HG03342 (cell line): ENCODE measurements around the gene ARSA.
A peak's percentile ranks its signal among the peaks of the same experiment; 100 is the strongest.
"Not testable (repeated sequence)": the region's sequence is repeated elsewhere in the genome, so short reads cannot be mapped to it uniquely, and the experiment has no call there.

Experiments used
- ATAC-seq: cut with Tn5 transposase; IDR thresholded peaks from one replicate; pipeline ENCODE4 v1.9.1; 2021; ENCODE audit warnings: mild to moderate bottlenecking, moderate library complexity; ENCODE audit not compliant: unreplicated experiment

The ARSA gene

GRCh38 chr22:50624347-50625130, 3.4 kb downstream of the ARSA start:
- ATAC-seq, result no peak

GRCh38 chr22:50622723-50623327, 5.1 kb downstream of the ARSA start:
- ATAC-seq, result no peak

GRCh38 chr22:50621948-50622722, 5.8 kb downstream of the ARSA start:
- ATAC-seq, result no peak

- ATAC-seq, result no peak
Observed at GRCh38 chr22:50621356-50621880, 6.5 kb downstream of the ARSA start.

- ATAC-seq, result peak; percentile 67
Observed at GRCh38 chr22:50620593-50621355, 7.2 kb downstream of the ARSA start.

- not testable (repeated sequence) for ATAC-seq
Observed at GRCh38 chr22:50614296-50614695, 13.7 kb downstream of the ARSA start.

GRCh38 chr22:50613291-50613981, 14.5 kb downstream of the ARSA start:
- ATAC-seq, result no peak

GRCh38 chr22:50612528-50613221, 15.3 kb downstream of the ARSA start:
- ATAC-seq, result no peak

GRCh38 chr22:50612168-50612527, 15.8 kb downstream of the ARSA start:
- no peak for ATAC-seq

GRCh38 chr22:50611341-50612060, 16.5 kb downstream of the ARSA start:
- no peak for ATAC-seq

- ATAC-seq, result no peak
Observed at GRCh38 chr22:50610581-50610980, 17.4 kb downstream of the ARSA start.

GRCh38 chr22:50610041-50610451, 17.9 kb downstream of the ARSA start:
- ATAC-seq, result no peak

- ATAC-seq, result no peak
Observed at GRCh38 chr22:50609599-50609998, 18.4 kb downstream of the ARSA start.

GRCh38 chr22:50608996-50609395, 19.0 kb downstream of the ARSA start:
- ATAC-seq, result no peak

GRCh38 chr22:50608058-50608840, 19.7 kb downstream of the ARSA start:
- not testable (repeated sequence) for ATAC-seq

- ATAC-seq, result no peak
Observed at GRCh38 chr22:50607659-50608020, 20.3 kb downstream of the ARSA start.

- no peak for ATAC-seq
Observed at GRCh38 chr22:50606946-50607658, 20.9 kb downstream of the ARSA start.
